Glutamatergic neuron (in vitro differentiated cells): ENCODE data around the gene RNF5. TPM values are rescaled to one million over a fixed set of nuclear protein-coding genes. Genes with fewer than 3 reads are reported as not detected.

ENCODE experiments used
- DNase-seq: peaks from one replicate; pipeline ENCODE4 v3.0.0; 2022
- H3K27ac Mint-ChIP-seq: one replicate; pipeline ENCODE4 v1.8.0; 2020; ENCODE audit warnings: mild to moderate bottlenecking, mixed read lengths, inconsistent platforms; ENCODE audit not compliant: unreplicated experiment
- H3K27me3 Mint-ChIP-seq: one replicate; pipeline ENCODE4 v1.8.0; 2020; ENCODE audit warnings: mild to moderate bottlenecking, moderate library complexity, mixed read lengths, inconsistent platforms; ENCODE audit not compliant: unreplicated experiment
- H3K36me3 Mint-ChIP-seq: one replicate; pipeline ENCODE4 v1.8.0; 2020; ENCODE audit warnings: mild to moderate bottlenecking, mixed read lengths, inconsistent platforms; ENCODE audit not compliant: unreplicated experiment
- H3K4me1 Mint-ChIP-seq: one replicate; pipeline ENCODE4 v1.8.0; 2020; ENCODE audit warnings: mild to moderate bottlenecking, low read depth, mixed read lengths, inconsistent platforms; ENCODE audit not compliant: unreplicated experiment
- H3K4me3 Mint-ChIP-seq: one replicate; pipeline ENCODE4 v1.8.0; 2020; ENCODE audit warnings: mild to moderate bottlenecking, mixed read lengths, inconsistent platforms; ENCODE audit not compliant: unreplicated experiment
- H3K9me3 Mint-ChIP-seq: one replicate; pipeline ENCODE4 v1.8.0; 2020; ENCODE audit warnings: mild to moderate bottlenecking, moderate library complexity, mixed read lengths, inconsistent platforms; ENCODE audit not compliant: unreplicated experiment
- total RNA-seq: library from RNA; stranded (reverse); fragmentation: NEBNext Ultra II Directional; extraction: Animal tissue kit (Norgen Biotek cat#: 25700); gene quantifications from one replicate; pipeline ENCODE4 v1.2.1, GENCODE V29; 2021; ENCODE audit not compliant: unreplicated experiment
- TF ChIP-seq, protein P1 (sequence below): fragments of 200-600 bp; sonication (generic); IDR thresholded peaks from one replicate; pipeline ENCODE4 v1.5.0; 2021; ENCODE audit not compliant: partially characterized antibody, unreplicated experiment

Gene RNF5
- total RNA-seq, 1 donor from 2014 or later: 103 TPM

DNA sequence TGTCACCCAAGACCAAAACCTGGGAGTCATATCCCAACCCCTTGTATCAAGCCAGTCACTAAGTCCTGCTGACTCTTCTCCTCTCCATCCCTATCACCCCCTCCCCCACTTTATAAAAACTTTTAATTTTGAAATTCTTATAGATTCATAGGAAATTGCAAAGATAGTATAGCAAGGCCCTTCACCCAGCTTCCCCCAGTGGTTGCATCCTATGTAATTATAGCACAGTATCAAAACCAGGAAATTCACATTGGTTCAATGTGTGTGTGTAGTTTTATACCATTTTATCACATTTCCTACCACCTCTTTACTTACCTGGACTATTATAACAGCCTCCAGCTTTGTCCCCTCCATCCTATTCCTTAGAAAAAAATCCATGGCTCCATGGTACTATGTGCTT lies 20.2 kb upstream of the RNF5 start:
- H3K9me3 Mint-ChIP-seq: peaks cover 8% of the 10 kb centered on the region
- DNase-seq: no peak
- H3K4me1 Mint-ChIP-seq: peaks cover 7% of the 10 kb centered on the region
- TF ChIP-seq, protein P1, sequence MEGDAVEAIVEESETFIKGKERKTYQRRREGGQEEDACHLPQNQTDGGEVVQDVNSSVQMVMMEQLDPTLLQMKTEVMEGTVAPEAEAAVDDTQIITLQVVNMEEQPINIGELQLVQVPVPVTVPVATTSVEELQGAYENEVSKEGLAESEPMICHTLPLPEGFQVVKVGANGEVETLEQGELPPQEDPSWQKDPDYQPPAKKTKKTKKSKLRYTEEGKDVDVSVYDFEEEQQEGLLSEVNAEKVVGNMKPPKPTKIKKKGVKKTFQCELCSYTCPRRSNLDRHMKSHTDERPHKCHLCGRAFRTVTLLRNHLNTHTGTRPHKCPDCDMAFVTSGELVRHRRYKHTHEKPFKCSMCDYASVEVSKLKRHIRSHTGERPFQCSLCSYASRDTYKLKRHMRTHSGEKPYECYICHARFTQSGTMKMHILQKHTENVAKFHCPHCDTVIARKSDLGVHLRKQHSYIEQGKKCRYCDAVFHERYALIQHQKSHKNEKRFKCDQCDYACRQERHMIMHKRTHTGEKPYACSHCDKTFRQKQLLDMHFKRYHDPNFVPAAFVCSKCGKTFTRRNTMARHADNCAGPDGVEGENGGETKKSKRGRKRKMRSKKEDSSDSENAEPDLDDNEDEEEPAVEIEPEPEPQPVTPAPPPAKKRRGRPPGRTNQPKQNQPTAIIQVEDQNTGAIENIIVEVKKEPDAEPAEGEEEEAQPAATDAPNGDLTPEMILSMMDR: no peak
- H3K36me3 Mint-ChIP-seq: no peaks in the 10 kb centered on the region
- H3K27me3 Mint-ChIP-seq: peaks cover 9% of the 10 kb centered on the region
- no peak overlapping the region for H3K27ac Mint-ChIP-seq
- no peak overlapping the region for H3K4me3 Mint-ChIP-seq

DNA sequence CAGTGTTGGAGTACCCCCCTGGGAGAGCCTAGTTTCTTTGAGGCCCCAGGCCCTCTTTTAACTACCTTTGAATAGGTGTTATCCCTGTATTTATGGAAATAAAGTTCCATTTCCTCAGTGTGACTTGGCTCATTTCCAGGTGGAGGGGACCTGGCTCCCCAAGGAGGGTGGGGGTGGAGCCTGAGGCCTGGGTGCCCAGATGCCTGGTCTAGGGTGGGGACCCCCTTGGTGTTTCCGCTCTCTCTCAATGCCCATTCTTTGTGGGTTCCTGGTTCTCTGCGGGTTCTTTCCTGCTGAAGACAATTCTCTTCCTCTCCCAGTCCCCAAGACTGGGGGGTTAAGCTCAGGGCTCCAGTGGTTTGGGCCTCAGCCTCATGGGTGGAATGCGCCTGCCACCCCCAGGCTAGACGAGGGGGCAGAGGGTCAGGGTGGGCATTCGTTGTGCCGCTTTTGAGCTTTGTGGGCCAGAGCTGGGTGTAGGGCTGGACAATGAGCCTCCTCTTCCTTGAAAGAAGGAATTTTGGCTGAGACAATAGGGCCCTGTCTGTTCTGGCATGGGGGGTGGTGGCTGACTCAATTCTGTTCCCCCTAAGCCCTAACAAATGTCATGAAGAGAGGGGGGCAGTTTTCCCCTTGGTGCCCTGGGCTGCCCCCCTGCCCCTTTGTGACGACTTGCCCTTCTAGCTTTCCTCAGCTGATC lies 14.5 kb upstream of the RNF5 start:
- DNase-seq: no peak
- peaks cover 21% of the 10 kb centered on the region for H3K9me3 Mint-ChIP-seq
- H3K36me3 Mint-ChIP-seq: no peaks in the 10 kb centered on the region
- H3K4me3 Mint-ChIP-seq: peak overlapping the region; percentile 43
- no peak overlapping the region for H3K27ac Mint-ChIP-seq
- H3K27me3 Mint-ChIP-seq: peaks cover 18% of the 10 kb centered on the region
- peaks cover 10% of the 10 kb centered on the region for H3K4me1 Mint-ChIP-seq
- TF ChIP-seq, protein P1: no peak

DNA sequence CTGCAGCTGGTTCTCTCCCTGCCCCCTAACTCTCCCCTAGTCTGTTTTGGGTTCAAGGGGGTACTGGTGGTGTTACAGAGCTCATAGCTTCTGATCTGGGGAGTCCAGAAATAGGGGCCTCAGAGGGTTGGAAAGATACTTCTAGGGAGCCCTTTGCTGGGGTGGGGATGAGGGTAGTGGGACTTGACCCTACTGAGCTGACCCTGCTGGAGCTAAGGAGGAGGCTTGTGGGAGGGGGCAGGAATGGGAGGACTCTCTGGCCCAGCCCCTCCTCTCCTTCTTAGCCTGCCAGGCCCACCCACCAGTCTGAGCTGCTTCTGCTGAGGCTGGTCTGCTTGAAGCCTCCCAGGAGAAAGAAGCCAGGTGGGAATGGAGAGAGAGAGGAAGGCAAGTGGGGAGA lies 13.9 kb upstream of the RNF5 start, which contains the start of gene EGFL8:
EGFL8 (plus strand) TSS at position 301 of the 400 bp plus-strand sequence. CDS start 1,571 bp downstream, outside the sequence.
- Mint-ChIP-seq H3K27me3 (peaks cover 18% of the 10 kb centered on the region), H3K27ac (no peak within 1 kb of the TSS), H3K36me3 (no peaks in the 10 kb centered on the region), H3K4me1 (peaks cover 12% of the 10 kb centered on the region), H3K4me3 (peak within 1 kb of the TSS; percentile 43), H3K9me3 (peaks cover 21% of the 10 kb centered on the region)
- TF ChIP-seq, protein P1: no peak
- DNase-seq: no peak

- no peak overlapping the region for H3K27ac Mint-ChIP-seq
- peaks cover 22% of the 10 kb centered on the region for H3K27me3 Mint-ChIP-seq
- H3K4me3 Mint-ChIP-seq: no peak overlapping the region
- peak; percentile 47 for DNase-seq
- peaks cover 12% of the 10 kb centered on the region for H3K4me1 Mint-ChIP-seq
- peaks cover 6% of the 10 kb centered on the region for H3K36me3 Mint-ChIP-seq
- TF ChIP-seq, protein P1: no peak
- peaks cover 21% of the 10 kb centered on the region for H3K9me3 Mint-ChIP-seq
Observed at GRCh38 chr6:32166411-32167061, 11.7 kb upstream of the RNF5 start.

DNA sequence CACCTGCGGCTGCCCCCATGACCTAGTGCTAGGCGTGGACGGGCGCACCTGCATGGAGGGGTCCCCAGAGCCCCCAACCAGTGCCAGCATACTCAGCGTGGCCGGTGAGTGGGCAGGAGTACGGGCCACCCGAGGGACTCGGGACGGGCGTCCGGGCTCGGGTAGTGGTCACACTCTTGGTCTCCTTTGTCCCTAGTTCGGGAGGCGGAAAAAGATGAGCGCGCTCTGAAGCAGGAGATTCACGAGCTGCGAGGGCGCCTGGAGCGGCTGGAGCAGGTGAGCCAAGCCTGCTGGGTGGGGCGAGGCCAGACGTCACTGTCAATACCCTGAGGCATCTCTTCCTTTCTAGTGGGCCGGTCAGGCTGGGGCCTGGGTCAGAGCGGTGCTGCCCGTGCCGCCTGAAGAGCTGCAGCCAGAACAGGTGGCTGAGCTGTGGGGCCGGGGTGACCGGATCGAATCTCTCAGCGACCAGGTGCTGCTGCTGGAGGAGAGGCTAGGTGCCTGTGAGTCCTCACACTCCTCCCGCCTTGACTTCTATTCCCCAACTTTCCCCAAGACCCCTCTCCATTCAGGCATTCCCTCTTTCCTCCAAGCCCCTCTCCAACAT lies 10.9 kb upstream of the RNF5 start:
- DNase-seq: no peak
- H3K36me3 Mint-ChIP-seq: peaks cover 6% of the 10 kb centered on the region
- H3K9me3 Mint-ChIP-seq: peaks cover 21% of the 10 kb centered on the region
- H3K27ac Mint-ChIP-seq: peak overlapping the region; percentile 45
- peaks cover 12% of the 10 kb centered on the region for H3K4me1 Mint-ChIP-seq
- H3K27me3 Mint-ChIP-seq: peaks cover 18% of the 10 kb centered on the region
- TF ChIP-seq, protein P1: no peak
- no peak overlapping the region for H3K4me3 Mint-ChIP-seq
